HepG2 (cell line): Measurements from ENCODE around the gene HABP4. TPM values are rescaled to one million over a fixed set of nuclear protein-coding genes. Genes with fewer than 3 reads are reported as not detected.
A peak's percentile ranks its signal among the peaks of the same experiment; 100 is the strongest.

Experiments used
- ATAC-seq: fragments of 200-7000 bp; cut with Tn5 transposase; 3 replicates; pipeline ENCODE4 v1.9.1; 2020; ENCODE audit warnings: mild to moderate bottlenecking, moderate library complexity
- BruUV-seq: library from RNA; stranded (reverse); fragments of 400-500 nt; replicated peaks from 2 replicates; lab custom pipeline; 2021; lab: Mats Ljungman, UMichigan
- CTCF ChIA-PET: fragments of 300-600 bp; formaldehyde crosslinking; extraction: SDS; loops from one replicate; lab custom pipeline; 2021; ENCODE audit warnings: low total read pairs, inconsistent platforms, low intra/inter-chr PET ratio; lab: Yijun Ruan, JAX
- POLR2A ChIA-PET: fragments of 350-600 bp; sonication (Branson Sonifier 250); formaldehyde crosslinking; loops from one replicate; lab custom pipeline; 2020; ENCODE audit warnings: antibody characterized with exemption, inconsistent platforms; lab: Yijun Ruan, JAX
- DNase-seq: peaks from one replicate; pipeline ENCODE4 v3.0.0-alpha.2; 2015; ENCODE audit warnings: low spot score
- FAIRE-seq: peaks from 3 replicates; lab custom pipeline; 2011; peaks lifted over from hg19 to GRCh38; lab: Jason Lieb, UNC
- H2AFZ ChIP-seq: one replicate; pipeline ENCODE4 v1.6.1; 2011; ENCODE audit warnings: low read length, inconsistent platforms
- H3K27ac ChIP-seq: fragments of 300-600 bp; 3 replicates; pipeline ENCODE4 v1.8.0; 2011; ENCODE audit warnings: mixed run types, mild to moderate bottlenecking, mixed read lengths, low read length, inconsistent platforms; ENCODE audit not compliant: insufficient read depth; ENCODE audit errors: extremely low read length
- H3K27me3 ChIP-seq, 2 experiments: fragments of 200-600 bp in 1 of 2; 2 replicates in 1 of 2; 3 replicates in 1 of 2; pipeline versions ENCODE4 v1.6.0 to v1.8.0; 2011; ENCODE audit warnings: low read length in 2 of 2, mild to moderate bottlenecking in 2 of 2, moderate library complexity in 2 of 2, inconsistent platforms in 1 of 2; ENCODE audit not compliant: insufficient read depth in 2 of 2, control insufficient read depth in 1 of 2
- H3K36me3 ChIP-seq, 2 experiments: fragments of 200-600 bp in 1 of 2; replicated peaks in 1 of 2; 2 replicates in 1 of 2; 3 replicates in 1 of 2; pipeline versions ENCODE4 v1.5.1 to v1.8.0; 2011; ENCODE audit warnings: low read length in 2 of 2, inconsistent platforms in 1 of 2; ENCODE audit not compliant: insufficient read depth in 2 of 2, control insufficient read depth in 1 of 2
- H3K4me1 ChIP-seq: 2 replicates; pipeline ENCODE4 v1.5.1; 2012; ENCODE audit warnings: low read length, inconsistent platforms; ENCODE audit not compliant: insufficient read depth
- H3K4me2 ChIP-seq: 2 replicates; pipeline ENCODE4 v1.6.0; 2011; ENCODE audit warnings: low read depth, low read length, inconsistent platforms
- H3K4me3 ChIP-seq, 3 experiments: fragments of 200-600 bp in 1 of 3; sonication (generic), shearing (Covaris generic) in 1 of 3; replicated peaks in 1 of 3; 2 replicates each; pipeline ENCODE4 v1.5.1; 2011 to 2016; ENCODE audit warnings: low read length in 3 of 3, inconsistent platforms in 2 of 3, low read depth in 2 of 3, mild to moderate bottlenecking in 2 of 3, control low read depth in 1 of 3, mixed read lengths in 1 of 3; ENCODE audit not compliant: insufficient read depth in 1 of 3
- H3K79me2 ChIP-seq: one replicate; pipeline ENCODE4 v1.6.1; 2011; ENCODE audit warnings: low read length, inconsistent platforms; ENCODE audit not compliant: insufficient read depth
- H3K9ac ChIP-seq: 2 replicates; pipeline ENCODE4 v1.6.0; 2011; ENCODE audit warnings: mild to moderate bottlenecking, low read depth, low read length, inconsistent platforms; ENCODE audit not compliant: insufficient read depth
- H3K9me3 ChIP-seq: 2 replicates; pipeline ENCODE4 v1.5.1; 2012; ENCODE audit warnings: mild to moderate bottlenecking, low read length
- H4K20me1 ChIP-seq: 2 replicates; pipeline ENCODE4 v1.6.0; 2011; ENCODE audit warnings: inconsistent platforms, mild to moderate bottlenecking, low read length, moderate library complexity; ENCODE audit not compliant: insufficient read depth
- ATF1 ChIP-seq: IDR thresholded peaks from 2 replicates; pipeline ENCODE4 v1.6.1; 2016; ENCODE audit warnings: mild to moderate bottlenecking, control low read depth
- FOXJ3 ChIP-seq: sonication (generic); formaldehyde crosslinking; IDR thresholded peaks from 2 replicates; pipeline ENCODE4 v1.4.0; 2020; ENCODE audit warnings: missing genetic modification reagents, mild to moderate bottlenecking, borderline replicate concordance
- KLF9 ChIP-seq: IDR thresholded peaks from 2 replicates; pipeline ENCODE4 v1.6.1; 2016; ENCODE audit warnings: low read depth
- MTF1 ChIP-seq: sonication (generic); formaldehyde crosslinking; IDR thresholded peaks from 2 replicates; pipeline ENCODE4 v1.5.0; 2020; ENCODE audit warnings: missing genetic modification reagents
- NFE2 ChIP-seq: sonication (generic); formaldehyde crosslinking; IDR thresholded peaks from 2 replicates; pipeline ENCODE4 v1.4.0; 2020; ENCODE audit warnings: missing genetic modification reagents
- NR1H2 ChIP-seq: sonication (generic); formaldehyde crosslinking; IDR thresholded peaks from 2 replicates; pipeline ENCODE4 v1.8.1; 2022; ENCODE audit warnings: low read depth, missing genetic modification reagents, borderline replicate concordance
- ZFP62 ChIP-seq: sonication (generic); formaldehyde crosslinking; IDR thresholded peaks from 2 replicates; pipeline ENCODE4 v1.4.0; 2020; ENCODE audit warnings: missing genetic modification reagents
- ZNF143 ChIP-seq: sonication (generic); formaldehyde crosslinking; IDR thresholded peaks from 2 replicates; pipeline ENCODE4 v1.4.0; 2020; ENCODE audit warnings: missing genetic modification reagents
- ZNF17 ChIP-seq: sonication (generic); formaldehyde crosslinking; IDR thresholded peaks from 2 replicates; pipeline ENCODE4 v1.5.0; 2020; ENCODE audit warnings: mild to moderate bottlenecking, missing genetic modification reagents
- ZNF350 ChIP-seq: sonication (generic); formaldehyde crosslinking; IDR thresholded peaks from 2 replicates; pipeline ENCODE4 v1.4.0; 2020; ENCODE audit warnings: mild to moderate bottlenecking, low read depth, missing genetic modification reagents, borderline replicate concordance
- ZNF367 ChIP-seq: sonication (generic); formaldehyde crosslinking; IDR thresholded peaks from 2 replicates; pipeline ENCODE4 v1.4.0; 2020; ENCODE audit warnings: missing genetic modification reagents, borderline replicate concordance
- ZNF629 ChIP-seq: sonication (generic); formaldehyde crosslinking; conservative IDR thresholded peaks from 2 replicates; pipeline ENCODE4 v1.5.0; 2020; ENCODE audit warnings: missing genetic modification reagents
- ZNF674 ChIP-seq: sonication (generic); formaldehyde crosslinking; IDR thresholded peaks from 2 replicates; pipeline ENCODE4 v1.5.0; 2020; ENCODE audit warnings: low read depth, mild to moderate bottlenecking, missing genetic modification reagents
- WGBS: methylation state at CpG from one replicate; pipeline ENCODE4 v1.1.6; 2017; ENCODE audit warnings: low lambda C conversion rate; 5-methylcytosine and 5-hydroxymethylcytosine counted together
- in situ Hi-C: cut with HindIII; loops from 2 replicates; pipeline ENCODE4 v1.10.0; 2017; ENCODE audit warnings: low pct_unique_long_range_greater_than_20kb; ENCODE audit not compliant: extremely low pct_ligation_motif_present
- intact Hi-C: fragments of 100-400 bp; cut with micrococcal nuclease; formaldehyde crosslinking; loops from one replicate; pipeline ENCODE4 v1.10.0; 2022; ENCODE audit not compliant: unreplicated experiment
- polyA plus RNA-seq, 8 experiments: library from polyadenylated mRNA; depleted of rRNA in 3 of 8; stranded (reverse) in 7 of 8; unstranded in 1 of 8; fragments of >200 nt; fragmentation: Illumina TruSeq in 4 of 8; extraction: Trizol in 4 of 8; gene quantifications; 2 replicates each; pipeline versions ENCODE4 v1.2.1 to v1.2.3, GENCODE V29; 2011 to 2016; ENCODE audit warnings: low read depth in 4 of 8, missing spikeins in 1 of 8, mixed read lengths in 1 of 8; ENCODE audit not compliant: insufficient read depth in 1 of 8
- total RNA-seq, 5 experiments: library from RNA; depleted of rRNA; stranded (reverse); fragments of >200 nt; fragmentation: Illumina TruSeq; extraction: Trizol; gene quantifications; 2 replicates each; pipeline ENCODE4 v1.2.3, GENCODE V29; 2016; ENCODE audit warnings: low read depth in 1 of 5
- TF ChIP-seq, protein P1 (sequence below): sonication (generic); formaldehyde crosslinking; IDR thresholded peaks from 2 replicates; pipeline ENCODE4 v1.4.0; 2020; ENCODE audit warnings: mild to moderate bottlenecking, missing genetic modification reagents
- TF ChIP-seq, protein P2 (sequence below): sonication (generic); formaldehyde crosslinking; IDR thresholded peaks from 2 replicates; pipeline ENCODE4 v1.8.0; 2022; ENCODE audit warnings: mild to moderate bottlenecking, missing genetic modification reagents, borderline replicate concordance
- TF ChIP-seq, protein P3 (sequence below): sonication (generic); formaldehyde crosslinking; IDR thresholded peaks from 2 replicates; pipeline ENCODE4 v1.5.1; 2020; ENCODE audit warnings: mild to moderate bottlenecking, missing genetic modification reagents, borderline replicate concordance

The HABP4 gene
- total and polyA plus RNA-seq, 2 of the 13 experiments (the other 11 are each of a cell fraction or from before 2014, with no cell fraction given), result 14.3 to 26.6 TPM

DNA sequence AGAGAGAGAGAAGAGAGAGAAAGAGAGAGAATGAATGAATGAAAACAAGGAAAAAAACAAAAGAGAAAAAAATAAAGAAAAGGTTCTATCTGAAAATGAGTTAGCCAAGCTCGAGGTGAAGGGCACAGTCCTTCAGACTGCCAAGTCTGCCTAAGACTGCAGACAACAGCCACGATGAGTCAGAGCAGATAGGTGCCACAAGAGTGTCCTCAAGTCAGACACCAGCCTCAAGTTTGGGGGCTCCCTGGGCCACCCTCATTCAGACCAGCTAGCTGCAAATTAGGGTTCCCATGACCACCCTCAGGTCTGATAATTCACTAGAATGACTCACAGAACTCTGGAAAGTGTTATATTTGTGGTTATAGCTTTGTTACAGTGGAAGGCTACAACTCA is 13.9 kb upstream of the HABP4 start (continued):
- TF ChIP-seq, protein P1, sequence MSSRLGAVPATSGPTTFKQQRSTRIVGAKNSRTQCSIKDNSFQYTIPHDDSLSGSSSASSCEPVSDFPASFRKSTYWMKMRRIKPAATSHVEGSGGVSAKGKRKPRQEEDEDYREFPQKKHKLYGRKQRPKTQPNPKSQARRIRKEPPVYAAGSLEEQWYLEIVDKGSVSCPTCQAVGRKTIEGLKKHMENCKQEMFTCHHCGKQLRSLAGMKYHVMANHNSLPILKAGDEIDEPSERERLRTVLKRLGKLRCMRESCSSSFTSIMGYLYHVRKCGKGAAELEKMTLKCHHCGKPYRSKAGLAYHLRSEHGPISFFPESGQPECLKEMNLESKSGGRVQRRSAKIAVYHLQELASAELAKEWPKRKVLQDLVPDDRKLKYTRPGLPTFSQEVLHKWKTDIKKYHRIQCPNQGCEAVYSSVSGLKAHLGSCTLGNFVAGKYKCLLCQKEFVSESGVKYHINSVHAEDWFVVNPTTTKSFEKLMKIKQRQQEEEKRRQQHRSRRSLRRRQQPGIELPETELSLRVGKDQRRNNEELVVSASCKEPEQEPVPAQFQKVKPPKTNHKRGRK, result peak; percentile 76; the same call in 1 of the 2 replicates
- TF ChIP-seq, all 625 proteins: peak for 5

DNA sequence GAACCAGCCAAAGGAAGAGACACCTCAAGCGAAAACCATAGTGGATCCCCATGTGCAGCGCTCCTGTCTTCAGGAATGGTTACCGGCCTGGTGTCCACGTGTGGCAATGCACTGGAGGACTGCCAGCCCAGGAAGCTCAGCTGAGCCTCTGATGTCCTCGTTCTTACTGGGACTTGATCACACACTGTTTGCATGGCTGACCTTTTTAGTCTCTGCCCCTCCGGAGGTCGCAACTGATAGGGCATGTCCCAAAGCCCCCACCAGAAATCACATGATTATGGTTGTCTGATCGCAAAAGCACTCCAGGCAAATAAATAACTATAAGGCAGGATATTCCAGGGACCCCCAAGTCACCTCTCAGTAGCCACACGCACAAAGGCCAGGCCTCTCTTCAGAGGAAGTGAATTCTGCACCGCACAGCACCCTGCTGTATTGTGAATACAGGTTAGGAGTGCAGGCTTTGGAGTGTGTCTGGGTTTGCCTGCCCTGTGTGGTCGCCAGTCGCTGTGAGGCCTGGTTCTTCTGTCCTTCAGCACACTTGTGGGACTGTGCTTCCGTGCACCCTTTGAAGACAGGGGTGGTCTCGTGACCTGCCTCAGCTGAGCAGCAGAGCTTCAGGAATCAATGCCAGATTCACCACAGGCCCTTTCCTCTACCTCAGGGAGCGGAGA is 13.4 kb upstream of the HABP4 start:
- ATAC-seq, result peak; percentile 94
- DNase-seq, result peak; percentile 82
- H3K9me3 ChIP-seq, result no peaks in the 10 kb centered on the region
- no peaks in the 10 kb centered on the region for H3K27me3 ChIP-seq
- peak overlapping the region; percentile 66 for H3K9ac ChIP-seq
- H3K36me3 ChIP-seq, result no peaks in the 10 kb centered on the region
- H3K27ac ChIP-seq, result peak overlapping the region; percentile 84
- ChIA-PET CTCF (no interaction called here), POLR2A (interaction anchor here (0.8 to 2.3 kb wide), 11 partner anchors 11 to 55 kb away, joined by 3 to 9 read pairs (median 4); partner anchors contain the start of genes HABP4, SLC35D2 and ZNF367)
- peaks cover 66% of the 10 kb centered on the region for H3K4me1 ChIP-seq
- H4K20me1 ChIP-seq, result no peaks in the 10 kb centered on the region
- peak; percentile 75 for FAIRE-seq
- BruUV-seq, result no TSS peak
- H3K4me3 ChIP-seq, result peak overlapping the region in 1 of 3 experiments; percentile 35; a peak in 2 of 6 replicates
- in situ Hi-C loops (no loop called here), intact Hi-C loops (loop anchor here (5.0 kb wide), 1 partner anchor 109 kb away; no protein-coding TSS in a partner anchor)
- H2AFZ ChIP-seq, result no peak overlapping the region
- H3K4me2 ChIP-seq, result peak overlapping the region; percentile 61
- 15% methylated on average over 9 of the region's 15 CpGs for WGBS
- no peaks in the 10 kb centered on the region for H3K79me2 ChIP-seq
- TF ChIP-seq ZNF143 (CRISPR knock-in tag) (peak; percentile 27; the same call in 1 of the 2 replicates), NR1H2 (CRISPR knock-in tag) (no peak; the same call in 1 of the 2 replicates), FOXJ3 (peak; percentile 59; the same call in 1 of the 2 replicates), ZNF350 (peak; percentile 62; the same call in 1 of the 2 replicates), ZNF674 (CRISPR knock-in tag) (no peak), ATF1 (CRISPR knock-in tag) (peak; percentile 45; the same call in 1 of the 2 replicates), NFE2 (no peak), ZNF367 (no peak), KLF9 (peak; percentile 68), ZNF629 (CRISPR knock-in tag) (no peak), ZNF17 (CRISPR knock-in tag) (no peak; the same call in 1 of the 2 replicates), ZFP62 (no peak), MTF1 (CRISPR knock-in tag) (0 out of 2 replicates have a peak, but pooled peaks have one; percentile 33)
- TF ChIP-seq, protein P2, sequence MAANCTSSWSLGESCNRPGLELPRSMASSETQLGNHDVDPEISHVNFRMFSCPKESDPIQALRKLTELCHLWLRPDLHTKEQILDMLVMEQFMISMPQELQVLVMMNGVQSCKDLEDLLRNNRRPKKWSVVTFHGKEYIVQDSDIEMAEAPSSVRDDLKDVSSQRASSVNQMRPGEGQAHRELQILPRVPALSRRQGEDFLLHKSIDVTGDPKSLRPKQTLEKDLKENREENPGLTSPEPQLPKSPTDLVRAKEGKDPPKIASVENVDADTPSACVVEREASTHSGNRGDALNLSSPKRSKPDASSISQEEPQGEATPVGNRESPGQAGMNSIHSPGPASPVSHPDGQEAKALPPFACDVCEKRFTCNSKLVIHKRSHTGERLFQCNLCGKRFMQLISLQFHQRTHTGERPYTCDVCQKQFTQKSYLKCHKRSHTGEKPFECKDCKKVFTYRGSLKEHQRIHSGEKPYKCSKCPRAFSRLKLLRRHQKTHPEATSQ, result no peak
- TF ChIP-seq, protein P3, sequence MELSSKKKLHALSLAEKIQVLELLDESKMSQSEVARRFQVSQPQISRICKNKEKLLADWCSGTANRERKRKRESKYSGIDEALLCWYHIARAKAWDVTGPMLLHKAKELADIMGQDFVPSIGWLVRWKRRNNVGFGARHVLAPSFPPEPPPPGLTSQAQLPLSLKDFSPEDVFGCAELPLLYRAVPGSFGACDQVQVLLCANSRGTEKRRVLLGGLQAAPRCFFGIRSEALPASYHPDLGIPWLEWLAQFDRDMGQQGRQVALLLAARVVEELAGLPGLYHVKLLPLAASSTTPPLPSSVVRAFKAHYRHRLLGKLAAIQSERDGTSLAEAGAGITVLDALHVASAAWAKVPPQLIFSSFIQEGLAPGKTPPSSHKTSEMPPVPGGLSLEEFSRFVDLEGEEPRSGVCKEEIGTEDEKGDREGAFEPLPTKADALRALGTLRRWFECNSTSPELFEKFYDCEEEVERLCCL (CRISPR knock-in tag), result peak; percentile 86; the same call in 1 of the 2 replicates
